ENCODE measurements around the gene SIK3.

Gene SIK3

GRCh38 chr11:116936754-116937446 lies 161.3 kb downstream of the SIK3 start:
- DNase-seq (ENCODE audit: low read depth in 1 of 2, low spot score in 1 of 2): no peak
- Histone ChIP-seq H3K27ac (replicated peaks) (no peak overlapping the region), H3K4me3 (replicated peaks; ENCODE audit: insufficient read depth, low read length) (no peak overlapping the region), H3K27me3 (ENCODE audit: insufficient read depth, poor library complexity, severe bottlenecking) (no peaks in the 10 kb centered on the region)
- TF ChIP-seq, protein P1, sequence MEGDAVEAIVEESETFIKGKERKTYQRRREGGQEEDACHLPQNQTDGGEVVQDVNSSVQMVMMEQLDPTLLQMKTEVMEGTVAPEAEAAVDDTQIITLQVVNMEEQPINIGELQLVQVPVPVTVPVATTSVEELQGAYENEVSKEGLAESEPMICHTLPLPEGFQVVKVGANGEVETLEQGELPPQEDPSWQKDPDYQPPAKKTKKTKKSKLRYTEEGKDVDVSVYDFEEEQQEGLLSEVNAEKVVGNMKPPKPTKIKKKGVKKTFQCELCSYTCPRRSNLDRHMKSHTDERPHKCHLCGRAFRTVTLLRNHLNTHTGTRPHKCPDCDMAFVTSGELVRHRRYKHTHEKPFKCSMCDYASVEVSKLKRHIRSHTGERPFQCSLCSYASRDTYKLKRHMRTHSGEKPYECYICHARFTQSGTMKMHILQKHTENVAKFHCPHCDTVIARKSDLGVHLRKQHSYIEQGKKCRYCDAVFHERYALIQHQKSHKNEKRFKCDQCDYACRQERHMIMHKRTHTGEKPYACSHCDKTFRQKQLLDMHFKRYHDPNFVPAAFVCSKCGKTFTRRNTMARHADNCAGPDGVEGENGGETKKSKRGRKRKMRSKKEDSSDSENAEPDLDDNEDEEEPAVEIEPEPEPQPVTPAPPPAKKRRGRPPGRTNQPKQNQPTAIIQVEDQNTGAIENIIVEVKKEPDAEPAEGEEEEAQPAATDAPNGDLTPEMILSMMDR (IDR thresholded peaks at IDR 0.05; ENCODE audit: insufficient read depth, low read length): no peak
- no peak for TF ChIP-seq SPI1 (IDR thresholded peaks at IDR 0.05; ENCODE audit: borderline replicate concordance, low read depth)
- TF ChIP-seq, protein P2, sequence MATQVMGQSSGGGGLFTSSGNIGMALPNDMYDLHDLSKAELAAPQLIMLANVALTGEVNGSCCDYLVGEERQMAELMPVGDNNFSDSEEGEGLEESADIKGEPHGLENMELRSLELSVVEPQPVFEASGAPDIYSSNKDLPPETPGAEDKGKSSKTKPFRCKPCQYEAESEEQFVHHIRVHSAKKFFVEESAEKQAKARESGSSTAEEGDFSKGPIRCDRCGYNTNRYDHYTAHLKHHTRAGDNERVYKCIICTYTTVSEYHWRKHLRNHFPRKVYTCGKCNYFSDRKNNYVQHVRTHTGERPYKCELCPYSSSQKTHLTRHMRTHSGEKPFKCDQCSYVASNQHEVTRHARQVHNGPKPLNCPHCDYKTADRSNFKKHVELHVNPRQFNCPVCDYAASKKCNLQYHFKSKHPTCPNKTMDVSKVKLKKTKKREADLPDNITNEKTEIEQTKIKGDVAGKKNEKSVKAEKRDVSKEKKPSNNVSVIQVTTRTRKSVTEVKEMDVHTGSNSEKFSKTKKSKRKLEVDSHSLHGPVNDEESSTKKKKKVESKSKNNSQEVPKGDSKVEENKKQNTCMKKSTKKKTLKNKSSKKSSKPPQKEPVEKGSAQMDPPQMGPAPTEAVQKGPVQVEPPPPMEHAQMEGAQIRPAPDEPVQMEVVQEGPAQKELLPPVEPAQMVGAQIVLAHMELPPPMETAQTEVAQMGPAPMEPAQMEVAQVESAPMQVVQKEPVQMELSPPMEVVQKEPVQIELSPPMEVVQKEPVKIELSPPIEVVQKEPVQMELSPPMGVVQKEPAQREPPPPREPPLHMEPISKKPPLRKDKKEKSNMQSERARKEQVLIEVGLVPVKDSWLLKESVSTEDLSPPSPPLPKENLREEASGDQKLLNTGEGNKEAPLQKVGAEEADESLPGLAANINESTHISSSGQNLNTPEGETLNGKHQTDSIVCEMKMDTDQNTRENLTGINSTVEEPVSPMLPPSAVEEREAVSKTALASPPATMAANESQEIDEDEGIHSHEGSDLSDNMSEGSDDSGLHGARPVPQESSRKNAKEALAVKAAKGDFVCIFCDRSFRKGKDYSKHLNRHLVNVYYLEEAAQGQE (IDR thresholded peaks at IDR 0.05; ENCODE audit: insufficient replicate concordance, low read depth): no peak
- no peak for TF ChIP-seq POLR2AphosphoS5 (IDR thresholded peaks at IDR 0.05; ENCODE audit: low read depth)

- no peak for TF ChIP-seq GABPA (IDR thresholded peaks at IDR 0.05; ENCODE audit: low read depth)
- TF ChIP-seq, protein P2 (IDR thresholded peaks at IDR 0.05; ENCODE audit: insufficient replicate concordance, low read depth): no peak
- no peak for TF ChIP-seq POLR2AphosphoS5 (IDR thresholded peaks at IDR 0.05; ENCODE audit: low read depth)
- TF ChIP-seq SPI1 (IDR thresholded peaks at IDR 0.05; ENCODE audit: borderline replicate concordance, low read depth): no peak
- TF ChIP-seq, protein P1 (IDR thresholded peaks at IDR 0.05; ENCODE audit: insufficient read depth, low read length): no peak
- H3K27ac ChIP-seq (replicated peaks): no peak overlapping the region
- no peaks in the 10 kb centered on the region for H3K27me3 ChIP-seq (ENCODE audit: insufficient read depth, poor library complexity, severe bottlenecking)
- no peak overlapping the region for H3K4me3 ChIP-seq (replicated peaks; ENCODE audit: insufficient read depth, low read length)
- DNase-seq (ENCODE audit: low read depth in 1 of 2, low spot score in 1 of 2): no peak
Observed at GRCh38 chr11:116935514-116935913, 162.7 kb downstream of the SIK3 start.

GRCh38 chr11:116935089-116935488 lies 163.1 kb downstream of the SIK3 start:
- TF ChIP-seq POLR2AphosphoS5 (IDR thresholded peaks at IDR 0.05; ENCODE audit: low read depth) (no peak), GABPA (IDR thresholded peaks at IDR 0.05; ENCODE audit: low read depth) (no peak), SPI1 (IDR thresholded peaks at IDR 0.05; ENCODE audit: borderline replicate concordance, low read depth) (no peak)
- TF ChIP-seq, protein P1 (IDR thresholded peaks at IDR 0.05; ENCODE audit: insufficient read depth, low read length): no peak
- TF ChIP-seq, protein P2 (IDR thresholded peaks at IDR 0.05; ENCODE audit: insufficient replicate concordance, low read depth): no peak

More at GRCh38 chr11:116935089-116935488, 163.1 kb downstream of the SIK3 start:
- DNase-seq (ENCODE audit: low read depth in 1 of 2, low spot score in 1 of 2): no peak
- H3K27me3 ChIP-seq (ENCODE audit: insufficient read depth, poor library complexity, severe bottlenecking): no peaks in the 10 kb centered on the region
- no peak overlapping the region for H3K4me3 ChIP-seq (replicated peaks; ENCODE audit: insufficient read depth, low read length)
- no peak overlapping the region for H3K27ac ChIP-seq (replicated peaks)

All from HL-60 (cell line).